ENCODE data around the gene CAMK1D. TPM values are rescaled to one million over a fixed set of nuclear protein-coding genes. Genes with fewer than 3 reads are reported as not detected.

CAMK1D gene
- total and polyA plus RNA-seq, 11 donors: 1.4 to 16.0 (median 2.5) TPM

DNA sequence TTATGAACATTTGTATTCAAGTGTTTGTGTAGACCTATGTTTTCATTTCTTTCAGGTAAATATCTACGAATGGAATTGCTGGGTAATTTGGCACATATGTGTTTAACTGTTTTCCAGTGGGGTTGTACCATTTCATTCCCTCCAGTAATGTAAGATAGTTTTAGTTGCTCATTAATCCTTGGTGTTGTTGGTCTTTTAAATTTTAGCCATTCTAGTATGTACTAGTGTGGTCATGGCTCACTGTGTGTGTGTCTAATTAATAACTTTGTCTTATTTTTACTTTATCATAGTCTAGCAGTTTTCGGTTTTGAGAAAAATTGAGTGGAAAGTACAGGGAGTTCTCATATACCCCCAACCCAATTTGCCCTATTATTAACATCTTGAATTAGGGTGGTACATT is 278.8 kb downstream of the CAMK1D start:
- DNase-seq (no peak), ATAC-seq (no peak)
- intact Hi-C loops (cut with DNase I): no loop called here
- Histone ChIP-seq H3K4me3 (no peak overlapping the region), H3K27me3 (no peaks in the 10 kb centered on the region), H3K4me1 (no peaks in the 10 kb centered on the region), H3K27ac (no peak overlapping the region), H3K36me3 (no peaks in the 10 kb centered on the region), H3K9me3 (peaks cover 0 to 13% (median 0%) of the 10 kb centered on the region in 12 donors)
- WGBS, 4 donors: 90 to 95% (median 93%) methylated on average over 2 of the region's 2 CpGs
- TF ChIP-seq POLR2A (IDR thresholded peaks at IDR 0.05): no peak
- TF ChIP-seq, protein P1, sequence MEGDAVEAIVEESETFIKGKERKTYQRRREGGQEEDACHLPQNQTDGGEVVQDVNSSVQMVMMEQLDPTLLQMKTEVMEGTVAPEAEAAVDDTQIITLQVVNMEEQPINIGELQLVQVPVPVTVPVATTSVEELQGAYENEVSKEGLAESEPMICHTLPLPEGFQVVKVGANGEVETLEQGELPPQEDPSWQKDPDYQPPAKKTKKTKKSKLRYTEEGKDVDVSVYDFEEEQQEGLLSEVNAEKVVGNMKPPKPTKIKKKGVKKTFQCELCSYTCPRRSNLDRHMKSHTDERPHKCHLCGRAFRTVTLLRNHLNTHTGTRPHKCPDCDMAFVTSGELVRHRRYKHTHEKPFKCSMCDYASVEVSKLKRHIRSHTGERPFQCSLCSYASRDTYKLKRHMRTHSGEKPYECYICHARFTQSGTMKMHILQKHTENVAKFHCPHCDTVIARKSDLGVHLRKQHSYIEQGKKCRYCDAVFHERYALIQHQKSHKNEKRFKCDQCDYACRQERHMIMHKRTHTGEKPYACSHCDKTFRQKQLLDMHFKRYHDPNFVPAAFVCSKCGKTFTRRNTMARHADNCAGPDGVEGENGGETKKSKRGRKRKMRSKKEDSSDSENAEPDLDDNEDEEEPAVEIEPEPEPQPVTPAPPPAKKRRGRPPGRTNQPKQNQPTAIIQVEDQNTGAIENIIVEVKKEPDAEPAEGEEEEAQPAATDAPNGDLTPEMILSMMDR (IDR thresholded peaks at IDR 0.05): no peak

DNA sequence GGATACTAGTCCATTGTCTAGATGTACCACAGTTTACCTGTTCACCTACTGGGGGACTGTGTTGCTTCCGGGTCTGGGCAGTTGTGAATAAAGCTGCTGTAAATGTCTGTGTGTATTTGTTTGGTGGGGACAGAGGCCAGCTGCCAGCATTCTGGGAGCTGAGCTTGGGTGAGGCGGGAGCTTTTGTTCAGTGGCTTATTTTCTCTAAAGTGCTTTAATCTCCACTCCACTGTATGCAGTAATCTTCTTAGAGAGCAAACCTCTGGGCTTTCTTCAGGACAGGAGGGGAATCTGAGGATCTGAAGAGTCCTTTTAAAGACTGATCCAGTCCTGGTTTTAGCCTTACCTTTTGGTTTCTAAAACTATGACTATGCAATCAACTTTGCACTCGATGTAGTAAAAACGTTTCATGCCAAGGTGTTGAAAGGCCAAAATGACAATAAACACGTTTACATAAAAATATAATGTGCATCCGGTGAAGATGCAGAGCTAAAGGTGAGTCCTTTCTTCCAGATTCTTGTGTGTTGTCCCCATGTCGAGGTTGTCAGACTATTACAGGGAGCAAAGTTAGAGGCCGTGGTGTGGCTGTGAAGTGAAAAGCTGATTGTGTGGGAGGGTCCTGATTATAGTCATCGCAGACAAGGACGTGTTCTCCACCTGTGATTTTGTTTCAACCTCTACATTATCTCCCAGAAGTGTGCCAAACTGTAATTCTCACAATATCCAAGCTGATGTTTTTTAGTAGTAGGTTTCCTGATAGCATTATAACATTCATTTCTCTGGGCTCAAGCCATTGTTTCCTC is 279.8 kb downstream of the CAMK1D start:
- WGBS, 4 donors: 53 to 65% (median 60%) methylated on average over 10 of the region's 10 CpGs
- no peak for ATAC-seq
- Histone ChIP-seq H3K27ac (no peak overlapping the region), H3K4me1 (no peaks in the 10 kb centered on the region), H3K4me3 (no peak overlapping the region), H3K36me3 (no peaks in the 10 kb centered on the region), H3K9me3 (peaks cover 0 to 13% (median 0%) of the 10 kb centered on the region in 12 donors), H3K27me3 (no peaks in the 10 kb centered on the region)
- DNase-seq: no peak
- TF ChIP-seq, protein P1 (IDR thresholded peaks at IDR 0.05): no peak
- intact Hi-C loops (cut with DNase I): no loop called here

DNA sequence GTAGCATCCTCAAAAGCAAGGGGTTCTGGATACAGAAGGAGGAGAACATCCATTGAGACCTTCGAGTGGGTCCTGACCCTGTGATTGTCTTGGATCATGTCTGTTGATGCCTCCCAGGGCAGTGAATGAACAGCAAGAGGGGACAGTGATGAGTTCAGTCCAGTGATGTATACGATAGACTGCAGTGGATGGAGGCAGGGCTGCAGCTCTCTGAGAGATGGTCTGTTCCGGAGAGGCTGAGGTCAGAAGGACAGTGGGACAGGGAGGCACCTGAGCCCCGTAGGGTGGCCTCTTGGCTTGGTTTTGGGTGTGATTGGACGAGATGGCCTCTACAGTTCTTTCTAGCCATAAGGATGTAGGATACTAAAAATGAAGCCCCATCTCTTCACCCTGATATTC is 280.4 kb downstream of the CAMK1D start:
- H3K27me3 ChIP-seq: no peaks in the 10 kb centered on the region
- no peak overlapping the region for H3K27ac ChIP-seq
- WGBS, 4 donors: 75 to 82% (median 76%) methylated on average over 5 of the region's 5 CpGs
- no peak for ATAC-seq
- no peak for TF ChIP-seq POLR2A (IDR thresholded peaks at IDR 0.05)
- TF ChIP-seq, protein P1 (IDR thresholded peaks at IDR 0.05): no peak
- no peak for DNase-seq
- H3K4me3 ChIP-seq: no peak overlapping the region
- no peaks in the 10 kb centered on the region for H3K4me1 ChIP-seq
- intact Hi-C loops (cut with DNase I): no loop called here
- H3K9me3 ChIP-seq: peaks cover 0 to 9% (median 0%) of the 10 kb centered on the region in 12 donors
- H3K36me3 ChIP-seq: no peaks in the 10 kb centered on the region

DNA sequence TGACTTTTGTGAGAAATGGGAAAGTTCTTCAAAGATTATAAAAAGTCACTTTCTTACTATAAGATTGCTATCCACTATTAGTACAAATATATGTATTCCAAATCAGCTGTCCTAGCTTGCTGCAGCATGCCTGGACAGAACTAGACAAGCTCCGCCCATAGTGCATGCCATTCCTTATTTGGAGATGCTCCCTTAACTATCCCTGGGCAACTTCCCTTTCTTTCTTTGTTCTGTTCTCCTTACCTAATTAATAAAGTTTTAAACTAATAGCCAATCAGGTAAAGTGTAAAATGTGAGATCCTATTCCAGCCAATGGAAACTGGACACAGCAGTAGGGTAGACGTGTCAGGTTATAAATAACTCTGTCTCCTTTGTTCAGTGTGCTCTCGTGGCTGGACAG is 281.9 kb downstream of the CAMK1D start:
- no peaks in the 10 kb centered on the region for H3K36me3 ChIP-seq
- H3K27me3 ChIP-seq: no peaks in the 10 kb centered on the region
- intact Hi-C loops (cut with DNase I): no loop called here
- TF ChIP-seq, protein P1 (IDR thresholded peaks at IDR 0.05): no peak
- no peak for TF ChIP-seq POLR2A (IDR thresholded peaks at IDR 0.05)
- DNase-seq (no peak), ATAC-seq (no peak)
- no peak overlapping the region for H3K27ac ChIP-seq
- no peak overlapping the region for H3K4me3 ChIP-seq
- H3K4me1 ChIP-seq: no peaks in the 10 kb centered on the region
- 59 to 75% (median 69%) methylated on average over 3 of the region's 3 CpGs for WGBS, 4 donors
- peaks cover 0 to 9% (median 0%) of the 10 kb centered on the region in 12 donors for H3K9me3 ChIP-seq

Measured in heart left ventricle (tissue), 16 donors.